Measurements from ENCODE around the gene OR5H14.
"Not testable (repeated sequence)": the region's sequence is repeated elsewhere in the genome, so short reads cannot be mapped to it uniquely, and the experiment has no call there.

Gene OR5H14

GRCh38 chr3:98130421-98130820 is 16.9 kb upstream of the OR5H14 start, which contains the start of gene OR5H1:
Gene OR5H1 (plus strand): TSS chr3:98130721. CDS start chr3:98132698, 1,977 bp downstream.
- no peak within 1 kb of the TSS for H3K4me3 ChIP-seq (replicated peaks; ENCODE audit: low read depth, low read length)
- no peak for DNase-seq (ENCODE audit: low read depth)
- no peak for TF ChIP-seq CTCF (IDR thresholded peaks at IDR 0.05; ENCODE audit: low read length, missing control alignments)

GRCh38 chr3:98136631-98137030 is 10.6 kb upstream of the OR5H14 start:
- no peak overlapping the region for H3K4me3 ChIP-seq (replicated peaks; ENCODE audit: low read depth, low read length)
- TF ChIP-seq CTCF (IDR thresholded peaks at IDR 0.05; ENCODE audit: low read length, missing control alignments) = no peak
- no peak for DNase-seq (ENCODE audit: low read depth)

- DNase-seq (ENCODE audit: low read depth); H3K4me3 ChIP-seq (replicated peaks; ENCODE audit: low read depth, low read length): not testable (repeated sequence)
Observed at GRCh38 chr3:98137826-98138557, 9.3 kb upstream of the OR5H14 start.

- no peak for DNase-seq (ENCODE audit: low read depth)
- TF ChIP-seq CTCF (IDR thresholded peaks at IDR 0.05; ENCODE audit: low read length, missing control alignments) = no peak
- H3K4me3 ChIP-seq (replicated peaks; ENCODE audit: low read depth, low read length) = no peak overlapping the region
Observed at GRCh38 chr3:98140531-98140930, 6.7 kb upstream of the OR5H14 start.

GRCh38 chr3:98148751-98149150 is 1.5 kb downstream of the OR5H14 start:
- TF ChIP-seq CTCF (IDR thresholded peaks at IDR 0.05; ENCODE audit: low read length, missing control alignments) = no peak
- no peak for DNase-seq (ENCODE audit: low read depth)
- H3K4me3 ChIP-seq (replicated peaks; ENCODE audit: low read depth, low read length) = no peak overlapping the region

- DNase-seq (ENCODE audit: low read depth); H3K4me3 ChIP-seq (replicated peaks; ENCODE audit: low read depth, low read length): not testable (repeated sequence)
Observed at GRCh38 chr3:98149456-98149855, 2.2 kb downstream of the OR5H14 start.

- DNase-seq (ENCODE audit: low read depth) = no peak
- TF ChIP-seq CTCF (IDR thresholded peaks at IDR 0.05; ENCODE audit: low read length, missing control alignments) = no peak
Observed at GRCh38 chr3:98151241-98151640, 4.0 kb downstream of the OR5H14 start.

GRCh38 chr3:98166396-98166795 is 19.1 kb downstream of the OR5H14 start, which contains the start of gene OR5H15:
Gene OR5H15 (plus strand): TSS chr3:98166696. CDS start chr3:98168700, 2,004 bp downstream.
- no peak within 1 kb of the TSS for H3K4me3 ChIP-seq (replicated peaks; ENCODE audit: low read depth, low read length)
- TF ChIP-seq CTCF (IDR thresholded peaks at IDR 0.05; ENCODE audit: low read length, missing control alignments) = no peak
- no peak for DNase-seq (ENCODE audit: low read depth)

More at GRCh38 chr3:98151241-98151640, 4.0 kb downstream of the OR5H14 start:
- H3K4me3 ChIP-seq (replicated peaks; ENCODE audit: low read depth, low read length) = no peak overlapping the region

Measured in fibroblast of pulmonary artery (primary cell).